ENCODE data around the gene CACNA1D.

CACNA1D gene

DNA sequence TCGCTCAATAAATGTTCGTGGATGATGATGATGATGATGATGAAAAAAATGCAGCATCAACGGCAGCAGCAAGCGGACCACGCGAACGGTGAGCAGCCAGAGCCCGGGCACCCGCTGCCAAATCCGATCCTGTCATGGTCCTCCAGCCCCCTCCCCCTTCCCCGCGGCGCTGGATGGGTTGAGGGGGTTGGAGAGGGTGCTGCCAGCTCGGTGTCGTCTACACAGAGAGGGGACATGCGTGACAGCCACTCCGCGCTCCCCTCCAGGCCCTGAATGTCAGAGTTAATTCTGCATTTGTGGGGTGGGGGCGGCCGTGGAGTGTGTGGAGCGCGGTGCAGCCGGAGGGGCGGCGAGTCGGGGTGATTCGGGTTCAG, 722 bp downstream of the CACNA1D start:
- no peak for DNase-seq (ENCODE audit: low read depth in 2 of 2, low spot score in 1 of 2)

DNA sequence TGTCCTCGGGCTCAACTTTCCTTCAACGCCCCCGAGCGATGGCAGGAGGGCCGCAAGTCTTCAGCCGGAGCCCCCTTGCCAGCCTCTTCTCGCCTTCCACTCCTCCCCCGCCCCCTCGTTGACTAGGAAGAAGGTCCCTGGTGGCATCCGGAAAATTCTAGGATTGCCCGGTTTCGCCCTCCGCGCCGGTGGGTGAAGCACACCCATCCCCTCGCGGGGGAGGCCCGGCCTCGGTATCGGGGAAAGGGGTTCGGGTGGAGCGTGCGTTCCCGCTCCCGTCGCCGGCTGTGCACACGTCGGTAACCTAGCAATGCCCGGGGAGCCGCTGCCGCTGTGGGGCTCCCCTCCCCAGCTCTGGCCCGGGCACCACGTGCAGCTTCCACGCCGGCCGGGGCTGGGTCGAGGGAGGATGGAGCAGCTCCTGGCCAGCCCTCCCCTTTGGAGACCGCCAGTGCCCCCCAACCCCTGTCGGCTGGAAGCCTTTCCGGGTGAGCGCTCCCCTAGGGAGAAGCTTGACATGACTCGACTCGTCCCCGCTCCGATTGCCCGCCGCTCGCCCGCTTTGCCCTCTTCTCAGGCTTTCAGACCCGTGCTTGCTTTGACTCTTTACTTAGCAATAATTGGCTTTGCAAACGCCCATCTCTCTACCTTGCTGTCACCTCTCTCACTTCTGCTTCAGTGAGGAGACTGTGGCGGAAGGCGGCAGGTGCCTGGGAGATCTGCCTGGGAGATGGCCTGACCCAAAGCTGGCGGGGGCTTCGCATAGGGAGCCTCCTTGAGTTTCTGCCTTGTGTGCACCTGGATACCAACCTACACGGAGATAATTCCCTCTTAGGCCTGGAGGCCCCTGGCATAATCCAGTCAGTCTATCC, 1.3 kb downstream of the CACNA1D start:
- DNase-seq (ENCODE audit: low read depth in 2 of 2, low spot score in 1 of 2) = no peak

DNA sequence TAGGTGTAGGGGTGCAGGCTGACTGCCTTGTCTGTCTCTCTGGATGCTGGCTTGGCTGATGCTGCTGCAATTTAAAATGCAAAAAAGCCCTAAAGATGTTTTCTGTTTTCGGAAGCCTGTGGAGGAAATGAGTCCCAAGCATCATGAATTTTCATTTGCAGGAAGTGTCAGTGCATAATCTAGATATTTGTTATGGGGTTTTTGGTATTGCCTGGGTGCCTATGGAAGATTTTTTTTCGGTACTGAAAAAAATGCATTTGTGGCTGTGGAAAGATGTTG, 1.9 kb downstream of the CACNA1D start:
- no peak for DNase-seq (ENCODE audit: low read depth in 2 of 2, low spot score in 1 of 2)

DNA sequence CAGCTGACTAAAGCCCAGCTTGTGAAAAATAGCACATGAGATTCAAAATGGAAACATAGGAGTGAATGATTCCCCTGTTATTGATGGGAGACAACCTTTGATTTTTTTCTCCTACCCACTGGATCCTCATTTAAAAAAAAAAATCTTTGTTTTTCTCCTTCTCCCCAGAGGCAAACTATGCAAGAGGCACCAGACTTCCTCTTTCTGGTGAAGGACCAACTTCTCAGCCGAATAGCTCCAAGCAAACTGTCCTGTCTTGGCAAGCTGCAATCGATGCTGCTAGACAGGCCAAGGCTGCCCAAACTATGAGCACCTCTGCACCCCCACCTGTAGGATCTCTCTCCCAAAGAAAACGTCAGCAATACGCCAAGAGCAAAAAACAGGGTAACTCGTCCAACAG, 2.6 kb downstream of the CACNA1D start:
- no peak for DNase-seq (ENCODE audit: low read depth in 2 of 2, low spot score in 1 of 2)

DNA sequence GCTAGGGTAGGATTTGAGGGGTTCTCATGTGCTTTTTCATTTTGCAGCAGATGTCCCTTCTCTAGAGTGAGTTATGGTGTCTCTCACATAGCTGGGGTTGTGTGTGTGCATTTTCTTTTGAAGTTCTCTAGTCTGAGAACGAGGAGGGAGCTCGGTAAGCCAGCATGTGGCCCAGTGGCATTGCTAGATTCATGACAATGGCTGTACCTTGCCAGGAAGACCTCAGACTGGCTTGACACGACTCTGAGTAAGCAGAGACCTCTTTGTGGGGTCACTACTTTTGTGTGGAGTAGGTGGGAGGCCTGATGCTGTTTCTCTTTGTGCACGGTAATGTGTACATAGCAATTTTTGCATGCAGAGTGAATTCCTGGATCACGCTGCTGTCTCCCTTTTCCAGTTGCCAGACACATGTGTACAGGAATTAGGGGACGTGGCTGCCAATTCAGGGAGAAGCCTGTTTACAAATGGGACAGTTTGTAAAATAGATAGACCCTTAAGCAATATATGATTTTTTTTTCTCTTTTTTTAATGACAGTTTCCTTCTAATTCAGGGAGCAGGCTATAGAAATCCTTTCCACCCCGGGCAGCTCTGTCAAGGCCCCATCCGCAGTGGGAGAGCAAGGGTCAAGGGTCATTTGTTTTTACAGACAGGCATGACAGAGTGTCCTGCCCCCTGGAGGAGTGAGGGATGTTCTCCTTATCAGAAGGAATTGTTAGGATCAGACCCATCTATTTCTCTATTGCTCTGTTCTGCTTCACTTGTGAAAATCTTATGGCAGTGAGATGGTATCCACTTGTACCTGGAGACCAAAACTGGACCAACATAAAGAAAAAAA, 4.6 kb downstream of the CACNA1D start:
- DNase-seq (ENCODE audit: low read depth in 2 of 2, low spot score in 1 of 2) = no peak

DNA sequence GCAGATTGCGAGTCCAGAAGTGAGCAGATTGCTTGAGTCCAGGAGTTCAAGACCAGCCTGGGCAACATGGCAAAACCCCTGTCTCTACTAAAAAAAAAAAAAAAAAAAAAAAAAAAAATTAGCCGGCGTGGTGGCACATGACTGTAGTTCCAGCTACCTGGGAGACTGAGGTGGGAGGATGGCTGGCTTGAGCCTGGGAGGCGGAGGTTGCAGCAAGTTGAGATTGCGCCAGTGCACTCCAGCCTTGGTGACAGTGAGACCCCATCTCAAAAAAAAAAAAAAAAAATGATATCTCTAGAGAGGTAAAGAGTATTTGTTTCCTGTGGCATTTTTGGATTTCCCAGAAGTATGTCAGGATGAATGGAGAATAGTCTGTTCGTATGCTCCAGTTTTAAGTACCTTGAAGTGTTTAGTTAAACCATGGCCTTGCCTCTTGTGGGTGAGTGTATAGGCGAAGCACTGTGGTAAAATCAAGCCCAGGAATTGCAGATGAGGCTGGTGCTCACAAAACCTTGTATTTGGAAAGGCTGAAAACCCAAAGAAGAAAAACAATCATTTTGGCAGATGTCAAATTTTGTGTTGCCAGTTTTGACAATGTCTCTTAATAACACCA, 5.9 kb downstream of the CACNA1D start:
- DNase-seq (ENCODE audit: low read depth in 2 of 2, low spot score in 1 of 2) = no peak

DNA sequence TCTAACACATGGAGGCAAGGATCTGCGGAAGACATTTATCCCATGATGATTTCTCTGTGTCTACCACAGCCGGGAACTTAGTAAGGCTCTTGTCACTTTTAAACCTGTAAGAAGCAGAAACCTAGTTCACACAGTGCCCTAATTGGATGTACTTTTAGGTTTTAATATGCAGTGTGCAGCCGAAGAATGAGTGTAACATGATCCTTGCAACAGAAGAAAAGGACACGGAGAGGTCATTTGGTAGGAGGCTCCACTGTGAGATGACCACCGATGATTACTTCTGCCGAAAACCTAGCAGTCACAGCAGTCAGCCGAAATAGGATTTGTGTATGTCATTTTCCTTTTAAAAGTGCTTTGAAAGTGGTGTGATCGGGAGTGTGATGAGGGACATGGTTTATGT, 6.8 kb downstream of the CACNA1D start:
- no peak for DNase-seq (ENCODE audit: low read depth in 2 of 2, low spot score in 1 of 2)

DNA sequence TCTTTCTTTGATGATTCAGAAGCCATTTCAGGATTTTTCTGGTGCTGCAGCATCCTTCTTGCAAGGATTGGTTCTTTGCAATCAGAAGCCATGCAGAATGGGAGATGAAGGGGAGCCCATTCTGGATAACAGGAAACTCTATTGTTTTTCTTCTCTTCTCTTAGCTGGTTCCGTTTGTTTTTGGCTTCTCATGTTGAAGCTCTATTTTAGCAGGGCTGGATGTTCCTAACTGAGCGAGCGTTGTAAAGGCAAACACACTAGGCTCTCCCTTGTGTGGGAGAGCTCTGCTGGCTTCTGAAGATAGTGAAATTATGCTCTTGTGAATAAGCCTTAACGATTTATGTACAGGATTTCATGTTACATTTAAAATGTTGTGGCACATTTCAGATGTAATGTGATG, 8.3 kb downstream of the CACNA1D start:
- no peak for DNase-seq (ENCODE audit: low read depth in 2 of 2, low spot score in 1 of 2)

DNA sequence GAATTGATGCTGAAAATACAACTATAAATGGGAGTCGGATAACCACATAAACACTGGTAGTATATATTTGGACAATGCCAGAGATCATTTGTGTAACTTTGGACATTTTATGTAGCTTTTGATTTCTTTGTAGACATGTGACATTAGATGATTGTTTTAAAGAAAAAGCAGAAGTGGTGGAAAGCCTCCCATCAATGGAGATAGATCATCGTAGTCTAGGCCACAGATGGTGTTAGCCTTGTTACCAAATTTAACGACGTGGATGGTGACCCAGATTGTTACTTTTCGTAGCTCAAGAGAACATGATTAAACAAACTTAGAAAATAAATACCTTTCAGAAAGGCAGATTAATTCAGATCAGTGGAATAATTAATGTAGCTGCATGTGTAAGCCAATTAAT, 8.8 kb downstream of the CACNA1D start:
- no peak for DNase-seq (ENCODE audit: low read depth in 2 of 2, low spot score in 1 of 2)

DNA sequence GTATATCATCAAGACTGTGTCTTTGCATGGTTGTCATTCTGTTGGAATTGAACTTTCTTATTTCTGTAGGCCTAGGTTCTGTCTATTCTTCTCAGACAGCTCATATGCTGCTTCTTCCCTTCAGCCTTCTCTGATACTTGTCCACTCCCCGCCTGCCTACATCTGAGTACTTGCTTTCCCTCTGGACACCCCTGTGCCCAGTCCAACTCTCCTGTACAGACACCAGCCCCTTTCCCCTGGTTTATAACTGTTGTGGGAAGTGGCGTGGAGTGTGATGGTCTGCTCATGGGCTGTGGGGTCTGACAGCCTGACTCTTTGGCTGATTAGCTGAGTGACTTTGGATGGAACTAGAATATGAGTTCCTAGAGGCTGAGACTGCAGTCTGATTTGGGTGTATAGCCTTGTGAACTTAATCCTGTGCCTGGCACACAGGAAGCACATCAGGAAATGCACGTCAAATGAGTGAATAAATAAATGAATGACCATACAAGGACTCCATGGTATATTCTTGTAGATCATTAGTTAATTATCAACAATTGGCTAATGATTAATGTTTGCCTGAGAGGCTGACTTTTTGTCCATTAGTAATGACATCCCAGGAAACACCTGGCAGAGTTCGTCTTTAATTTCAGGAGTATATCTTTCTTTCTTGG, 11.8 kb downstream of the CACNA1D start:
- DNase-seq (ENCODE audit: low read depth in 2 of 2, low spot score in 1 of 2) = no peak

DNA sequence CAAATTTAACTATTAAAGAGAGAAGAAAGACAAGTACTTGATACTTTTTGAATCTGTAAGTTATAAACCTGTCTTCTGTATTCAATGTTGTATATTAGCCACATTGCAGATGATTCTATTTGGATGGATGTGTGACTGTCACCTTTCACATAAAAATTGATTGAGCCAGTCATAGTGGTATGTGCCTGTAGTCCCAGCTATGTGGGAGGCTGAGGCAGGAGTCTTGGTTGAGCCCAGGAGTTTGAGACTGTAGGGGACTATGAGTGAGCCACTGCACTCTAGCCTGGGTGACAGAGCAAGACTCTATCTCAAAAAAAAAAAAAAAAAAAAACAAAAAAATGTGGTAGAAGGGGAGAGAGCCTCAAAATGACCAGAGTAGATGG, 12.3 kb downstream of the CACNA1D start:
- DNase-seq (ENCODE audit: low read depth in 2 of 2, low spot score in 1 of 2) = no peak

DNA sequence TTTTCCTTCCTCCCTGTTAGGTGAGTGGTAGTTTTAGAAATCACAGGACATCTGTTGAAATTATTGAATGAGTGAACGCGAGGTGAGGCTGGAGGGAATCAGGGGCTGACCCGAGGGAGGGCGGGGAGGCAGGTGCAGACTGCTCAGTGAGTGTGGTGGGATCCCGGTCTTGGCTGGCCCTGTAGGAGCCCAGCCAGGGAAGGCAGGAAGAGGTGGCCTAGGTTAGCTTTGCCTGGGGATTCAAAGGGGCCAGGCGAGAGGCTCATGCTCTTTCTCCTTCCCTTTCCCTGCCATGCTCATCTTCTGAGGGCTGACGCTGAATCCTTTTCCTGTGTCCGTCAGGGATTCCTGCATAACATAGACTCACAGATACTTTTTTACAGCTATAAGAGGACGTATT, 15.1 kb downstream of the CACNA1D start:
- no peak for DNase-seq (ENCODE audit: low read depth in 2 of 2, low spot score in 1 of 2)

DNA sequence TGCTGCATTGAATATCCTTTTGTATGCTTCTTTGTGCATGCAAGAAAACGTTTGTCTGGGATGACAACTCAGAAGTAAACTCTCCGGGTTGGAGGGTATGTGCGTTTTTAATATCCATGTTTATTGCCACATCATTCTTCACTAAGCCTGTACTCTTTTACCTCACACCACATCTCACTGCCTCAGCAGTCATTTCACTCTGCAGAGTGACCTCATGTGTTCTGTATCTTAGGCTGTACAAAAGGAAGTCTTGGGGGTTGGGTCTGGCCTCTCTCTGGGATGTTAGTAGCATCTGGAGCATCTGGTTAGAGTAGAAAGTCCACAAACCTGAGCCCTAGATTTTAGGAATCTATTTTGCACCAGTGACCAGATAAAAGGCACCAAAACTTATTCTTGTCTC, 16.1 kb downstream of the CACNA1D start:
- DNase-seq (ENCODE audit: low read depth in 2 of 2, low spot score in 1 of 2) = no peak

DNA sequence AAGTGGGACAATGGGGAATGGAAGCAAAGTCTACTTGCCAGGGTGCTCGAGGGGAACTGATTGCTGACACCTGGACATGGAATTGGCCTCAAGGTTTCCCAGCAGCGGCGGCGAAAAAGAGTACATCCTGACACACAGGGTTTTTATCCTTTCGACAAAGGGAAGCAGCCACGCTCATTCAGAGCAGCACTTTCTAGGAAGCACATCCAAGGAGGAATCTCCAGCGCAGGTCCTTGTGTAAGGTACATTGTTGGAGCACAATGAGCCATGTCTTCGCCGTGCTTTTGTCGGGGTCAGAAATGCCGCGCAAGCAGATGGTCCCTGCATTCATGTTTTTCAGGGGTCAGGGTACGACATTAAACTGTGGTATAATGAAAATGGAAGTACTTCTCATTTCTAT, 16.8 kb downstream of the CACNA1D start:
- no peak for DNase-seq (ENCODE audit: low read depth in 2 of 2, low spot score in 1 of 2)

DNA sequence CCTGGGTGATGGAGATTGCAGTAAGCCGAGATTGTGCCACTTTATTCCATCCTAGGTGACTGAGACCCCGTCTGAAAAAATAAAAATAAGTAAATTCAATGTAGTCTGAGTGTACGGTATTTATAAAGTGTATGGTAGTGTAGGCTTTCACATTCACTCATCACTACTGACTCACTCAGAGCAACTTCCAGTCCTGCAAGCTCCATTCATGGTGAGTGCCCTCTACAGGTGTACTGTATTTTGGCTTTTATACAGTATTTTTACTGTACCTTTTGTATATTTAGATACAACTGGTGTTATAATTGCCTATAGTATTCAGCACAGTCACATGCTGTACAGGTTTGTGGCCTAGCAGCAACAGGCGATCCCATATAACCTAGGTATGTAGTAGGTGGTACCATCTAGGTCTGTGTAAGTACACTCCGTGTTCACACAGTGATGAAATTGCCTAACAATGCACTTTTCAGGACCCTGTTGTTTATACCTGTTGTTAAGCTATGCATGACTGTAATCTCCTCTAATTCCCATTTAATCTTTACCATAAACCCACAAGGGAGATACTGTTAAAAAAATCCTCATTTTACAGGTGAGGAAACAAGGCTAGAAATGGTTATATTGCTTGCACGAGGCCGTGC, 19.3 kb downstream of the CACNA1D start:
- no peak for DNase-seq (ENCODE audit: low read depth in 2 of 2, low spot score in 1 of 2)

DNA sequence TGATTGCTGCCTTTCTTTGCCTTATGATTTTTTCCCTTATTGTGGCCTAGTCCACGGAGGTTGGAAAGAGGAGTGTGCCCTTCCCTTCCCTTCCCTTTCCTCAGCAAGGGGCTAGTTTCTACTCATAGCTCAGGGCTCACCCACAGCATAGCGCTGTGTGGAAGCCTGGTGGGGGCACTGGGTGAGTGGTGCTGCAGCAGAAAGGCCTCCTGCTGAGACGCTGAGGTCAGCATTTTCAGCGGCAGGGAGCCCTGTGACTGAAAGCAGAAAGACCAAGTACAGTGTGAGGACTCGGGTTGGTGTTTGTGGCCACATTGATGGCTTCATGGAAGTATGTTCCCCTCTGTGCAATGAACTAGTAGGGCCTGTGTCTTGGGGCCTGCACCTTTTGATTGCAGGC, 21.9 kb downstream of the CACNA1D start:
- DNase-seq (ENCODE audit: low read depth in 2 of 2, low spot score in 1 of 2) = no peak

DNA sequence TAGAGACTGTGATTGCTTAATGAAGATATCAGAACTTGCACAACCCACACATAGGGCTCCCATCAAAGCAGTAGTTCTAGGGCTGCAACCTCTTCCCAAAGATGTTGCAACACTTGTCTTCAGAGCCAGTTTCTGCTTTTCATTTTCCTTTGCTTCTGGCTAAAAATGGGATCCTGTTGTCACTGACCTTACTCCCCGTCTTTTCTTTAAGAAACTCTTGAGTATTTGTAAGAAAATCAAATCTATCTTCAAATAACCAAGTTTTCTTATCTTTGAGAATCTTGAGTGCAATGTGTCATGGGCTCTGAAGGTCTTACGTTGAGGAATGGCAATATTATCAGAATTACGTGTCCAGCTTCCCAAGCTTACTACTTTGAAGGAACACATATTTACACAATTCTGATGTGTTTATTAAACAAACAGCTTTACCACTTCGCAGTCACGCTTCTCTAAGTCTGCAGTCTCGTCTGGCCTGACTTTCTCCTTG, 24.1 kb downstream of the CACNA1D start:
- DNase-seq (ENCODE audit: low read depth in 2 of 2, low spot score in 1 of 2) = no peak

DNA sequence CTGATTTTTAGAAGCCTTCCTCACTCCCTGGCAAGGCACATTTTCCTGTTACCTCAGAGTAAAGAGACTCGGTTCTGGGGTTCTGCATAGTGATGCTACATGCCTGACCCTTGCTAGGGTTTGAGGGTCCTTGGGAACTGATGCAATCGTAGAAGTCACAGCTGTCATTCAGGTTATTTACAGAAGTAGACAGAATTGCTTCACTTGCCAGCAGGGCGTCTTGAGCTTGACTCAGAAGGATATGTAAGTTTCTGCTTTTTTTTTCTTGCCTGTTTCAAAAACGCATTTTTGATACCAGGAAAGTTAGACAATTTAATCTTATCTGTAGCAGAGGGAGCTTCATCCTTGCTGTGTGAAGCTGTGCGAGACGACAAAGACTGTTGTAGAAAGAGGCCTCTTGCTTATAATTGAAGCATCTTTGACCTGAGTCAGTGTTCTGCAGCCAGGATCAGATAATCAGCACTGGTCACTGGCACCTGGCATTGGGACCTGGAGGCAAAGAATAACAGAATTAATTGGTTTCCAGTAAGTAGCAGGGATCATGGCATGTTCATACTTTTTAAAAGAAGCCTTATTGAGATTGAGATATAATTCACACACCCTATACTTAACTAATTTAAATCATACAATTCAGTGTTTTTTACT, 24.8 kb downstream of the CACNA1D start:
- DNase-seq (ENCODE audit: low read depth in 2 of 2, low spot score in 1 of 2) = no peak

DNA sequence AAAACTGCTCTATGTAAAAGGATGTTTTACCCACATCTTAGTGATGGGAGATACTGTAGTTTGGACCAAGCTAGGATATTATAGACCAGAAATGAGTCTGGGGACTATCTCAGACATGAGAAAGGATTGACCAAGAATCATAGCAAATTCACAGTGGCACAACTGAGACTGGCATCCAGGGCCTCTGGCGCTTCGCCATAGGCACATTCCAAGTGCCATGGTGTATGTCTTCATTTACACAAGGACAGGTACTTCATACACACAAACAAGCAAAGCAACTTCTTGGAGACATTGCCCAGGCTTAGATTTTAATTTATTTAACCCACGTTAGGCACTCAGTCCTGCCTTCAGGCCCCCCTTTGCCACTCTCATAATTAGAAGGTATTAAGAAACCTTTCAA, 28.9 kb downstream of the CACNA1D start:
- DNase-seq (ENCODE audit: low read depth in 2 of 2, low spot score in 1 of 2) = no peak

DNA sequence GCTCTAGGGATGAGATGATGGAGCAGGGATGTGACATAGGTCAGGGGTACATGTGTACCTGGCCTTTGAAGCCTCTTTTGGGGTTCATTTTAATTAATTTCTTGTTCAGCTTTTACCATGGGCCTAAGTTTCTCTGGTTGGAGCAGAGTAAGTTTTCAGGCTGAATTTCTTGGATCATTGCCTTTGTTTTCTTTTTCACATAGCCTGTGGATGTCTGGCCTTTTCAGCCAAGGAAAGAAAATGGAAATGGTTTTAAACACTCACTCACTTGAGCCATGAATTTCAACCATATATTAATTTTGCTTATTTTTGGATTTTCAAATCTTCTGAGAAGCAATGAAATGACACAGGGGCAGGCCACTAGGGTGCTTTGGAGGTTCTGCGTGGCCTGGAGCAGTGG, 30.2 kb downstream of the CACNA1D start:
- no peak for DNase-seq (ENCODE audit: low read depth in 2 of 2, low spot score in 1 of 2)

Measured in stimulated activated CD8-positive, alpha-beta memory T cell treated with anti-CD3 and anti-CD28 coated beads, Interleukin-4, amount 100 ng/mL, for 4 hours (primary cell).